KMS-11 (cell line): ENCODE results near the gene SLC25A24.
"Not testable (repeated sequence)": the region's sequence is repeated elsewhere in the genome, so short reads cannot be mapped to it uniquely, and the experiment has no call there.

Experiments
- H2AFZ ChIP-seq: fragments of 200-600 bp; sonication (generic); 2 replicates; pipeline ENCODE4 v1.6.1; 2016; ENCODE audit warnings: antibody characterized with exemption, mixed run types, low read depth
- H3K27ac ChIP-seq: fragments of 200-600 bp; sonication (generic); 2 replicates; pipeline ENCODE4 v1.6.1; 2016; ENCODE audit warnings: mild to moderate bottlenecking, mixed run types
- H3K27me3 ChIP-seq: fragments of 200-600 bp; sonication (generic); 2 replicates; pipeline ENCODE4 v1.6.1; 2017; ENCODE audit warnings: mild to moderate bottlenecking, low read depth, mixed run types, moderate library complexity; ENCODE audit not compliant: insufficient read depth
- H3K36me3 ChIP-seq: fragments of 200-600 bp; sonication (generic); 2 replicates; pipeline ENCODE4 v1.6.1; 2017; ENCODE audit warnings: mild to moderate bottlenecking, mixed run types; ENCODE audit not compliant: insufficient read depth
- H3K4me1 ChIP-seq: fragments of 200-600 bp; sonication (generic); 2 replicates; pipeline ENCODE4 v1.6.1; 2016; ENCODE audit warnings: mild to moderate bottlenecking, low read depth, mixed run types; ENCODE audit not compliant: poor library complexity, severe bottlenecking
- H3K4me2 ChIP-seq: fragments of 200-600 bp; sonication (generic); 2 replicates; pipeline ENCODE4 v1.7.0; 2016; ENCODE audit warnings: mild to moderate bottlenecking, mixed run types
- H3K4me3 ChIP-seq: fragments of 200-600 bp; sonication (generic); IDR thresholded peaks from 2 replicates; pipeline ENCODE4 v1.6.1; 2017; ENCODE audit warnings: low read depth, low read length, mixed read lengths; ENCODE audit not compliant: insufficient read depth
- H3K79me2 ChIP-seq: fragments of 200-600 bp; sonication (generic); 2 replicates; pipeline ENCODE4 v1.6.1; 2016; ENCODE audit warnings: low read depth, mixed run types; ENCODE audit not compliant: insufficient read depth
- H3K9ac ChIP-seq: fragments of 200-600 bp; sonication (generic); 2 replicates; pipeline ENCODE4 v1.6.1; 2016; ENCODE audit warnings: mild to moderate bottlenecking, mixed run types
- H4K20me1 ChIP-seq: fragments of 200-600 bp; sonication (generic); 2 replicates; pipeline ENCODE4 v1.6.1; 2016; ENCODE audit warnings: mild to moderate bottlenecking, mixed run types; ENCODE audit not compliant: insufficient read depth
- TF ChIP-seq, protein P1 (sequence below): fragments of 200-600 bp; sonication (generic); conservative IDR thresholded peaks from 2 replicates; pipeline ENCODE4 v1.6.1; 2017; ENCODE audit warnings: low read depth, mild to moderate bottlenecking, antibody characterized with exemption, low read length, moderate library complexity, mixed read lengths

Gene SLC25A24

DNA sequence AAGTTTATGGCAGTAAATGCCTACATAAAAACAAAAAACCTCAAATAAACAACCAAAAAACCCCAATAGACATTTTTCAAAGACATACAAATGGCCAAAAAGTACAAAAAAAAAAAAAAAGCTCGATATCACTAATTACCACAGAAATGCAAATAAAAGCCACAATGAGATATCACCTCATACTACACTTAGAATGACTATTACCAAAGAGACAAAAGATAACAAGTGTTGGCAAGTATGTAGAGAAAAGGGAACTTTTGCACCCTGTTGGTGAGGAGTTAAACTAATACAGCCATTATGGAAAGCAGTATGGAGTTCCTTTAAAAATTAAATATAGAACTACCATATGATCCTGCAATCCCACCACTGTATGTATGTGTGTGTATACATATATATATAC, 21.1 kb downstream of the SLC25A24 start:
- Histone ChIP-seq H3K27me3 (no peaks in the 10 kb centered on the region), H3K79me2 (no peaks in the 10 kb centered on the region), H2AFZ (no peak overlapping the region), H3K4me3 (no peak overlapping the region), H3K4me2 (no peak overlapping the region), H4K20me1 (no peaks in the 10 kb centered on the region), H3K4me1 (peaks cover 40% of the 10 kb centered on the region), H3K9ac (no peak overlapping the region), H3K36me3 (no peaks in the 10 kb centered on the region), H3K27ac (no peak overlapping the region)
- TF ChIP-seq, protein P1, sequence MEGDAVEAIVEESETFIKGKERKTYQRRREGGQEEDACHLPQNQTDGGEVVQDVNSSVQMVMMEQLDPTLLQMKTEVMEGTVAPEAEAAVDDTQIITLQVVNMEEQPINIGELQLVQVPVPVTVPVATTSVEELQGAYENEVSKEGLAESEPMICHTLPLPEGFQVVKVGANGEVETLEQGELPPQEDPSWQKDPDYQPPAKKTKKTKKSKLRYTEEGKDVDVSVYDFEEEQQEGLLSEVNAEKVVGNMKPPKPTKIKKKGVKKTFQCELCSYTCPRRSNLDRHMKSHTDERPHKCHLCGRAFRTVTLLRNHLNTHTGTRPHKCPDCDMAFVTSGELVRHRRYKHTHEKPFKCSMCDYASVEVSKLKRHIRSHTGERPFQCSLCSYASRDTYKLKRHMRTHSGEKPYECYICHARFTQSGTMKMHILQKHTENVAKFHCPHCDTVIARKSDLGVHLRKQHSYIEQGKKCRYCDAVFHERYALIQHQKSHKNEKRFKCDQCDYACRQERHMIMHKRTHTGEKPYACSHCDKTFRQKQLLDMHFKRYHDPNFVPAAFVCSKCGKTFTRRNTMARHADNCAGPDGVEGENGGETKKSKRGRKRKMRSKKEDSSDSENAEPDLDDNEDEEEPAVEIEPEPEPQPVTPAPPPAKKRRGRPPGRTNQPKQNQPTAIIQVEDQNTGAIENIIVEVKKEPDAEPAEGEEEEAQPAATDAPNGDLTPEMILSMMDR, result no peak

DNA sequence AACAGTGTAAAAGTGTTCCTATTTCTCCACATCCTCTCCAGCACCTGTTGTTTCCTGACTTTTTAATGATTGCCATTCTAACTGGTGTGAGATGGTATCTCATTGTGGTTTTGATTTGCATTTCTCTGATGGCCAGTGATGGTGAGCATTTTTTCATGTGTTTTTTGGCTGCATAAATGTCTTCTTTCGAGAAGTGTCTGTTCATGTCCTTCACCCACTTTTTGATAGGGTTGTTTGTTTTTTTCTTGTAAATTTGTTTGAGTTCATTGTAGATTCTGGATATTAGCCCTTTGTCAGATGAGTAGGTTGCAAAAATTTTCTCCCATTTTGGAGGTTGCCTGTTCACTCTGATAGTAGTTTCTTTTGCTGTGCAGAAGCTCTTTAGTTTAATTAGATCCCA, 37.7 kb downstream of the SLC25A24 start:
- not testable (repeated sequence) for H3K4me1 ChIP-seq, H3K27ac ChIP-seq, H4K20me1 ChIP-seq, H3K9ac ChIP-seq, H3K4me2 ChIP-seq, H3K4me3 ChIP-seq, H3K27me3 ChIP-seq, H2AFZ ChIP-seq, H3K36me3 ChIP-seq, H3K79me2 ChIP-seq

DNA sequence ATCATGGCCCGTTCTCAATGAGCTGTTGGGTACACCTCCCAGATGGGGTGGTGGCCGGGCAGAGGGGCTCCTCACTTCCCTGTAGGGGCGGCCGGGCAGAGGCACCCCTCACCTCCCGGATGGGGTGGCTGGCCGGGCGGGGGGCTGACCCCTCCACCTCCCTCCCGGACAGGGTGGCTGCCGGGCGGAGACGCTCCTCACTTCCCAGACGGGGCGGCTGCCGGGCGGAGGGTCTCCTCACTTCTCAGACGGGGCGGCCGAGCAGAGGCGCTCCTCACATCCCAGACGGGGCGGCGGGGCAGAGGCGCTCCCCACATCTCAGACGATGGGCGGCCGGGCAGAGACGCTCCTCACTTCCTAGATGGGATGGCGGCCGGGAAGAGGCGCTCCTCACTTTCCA, 40.2 kb downstream of the SLC25A24 start:
- not testable (repeated sequence) for H3K4me3 ChIP-seq, H3K27ac ChIP-seq, H3K4me2 ChIP-seq, H4K20me1 ChIP-seq, H3K4me1 ChIP-seq, H3K36me3 ChIP-seq, H3K9ac ChIP-seq, H2AFZ ChIP-seq, H3K27me3 ChIP-seq, H3K79me2 ChIP-seq

DNA sequence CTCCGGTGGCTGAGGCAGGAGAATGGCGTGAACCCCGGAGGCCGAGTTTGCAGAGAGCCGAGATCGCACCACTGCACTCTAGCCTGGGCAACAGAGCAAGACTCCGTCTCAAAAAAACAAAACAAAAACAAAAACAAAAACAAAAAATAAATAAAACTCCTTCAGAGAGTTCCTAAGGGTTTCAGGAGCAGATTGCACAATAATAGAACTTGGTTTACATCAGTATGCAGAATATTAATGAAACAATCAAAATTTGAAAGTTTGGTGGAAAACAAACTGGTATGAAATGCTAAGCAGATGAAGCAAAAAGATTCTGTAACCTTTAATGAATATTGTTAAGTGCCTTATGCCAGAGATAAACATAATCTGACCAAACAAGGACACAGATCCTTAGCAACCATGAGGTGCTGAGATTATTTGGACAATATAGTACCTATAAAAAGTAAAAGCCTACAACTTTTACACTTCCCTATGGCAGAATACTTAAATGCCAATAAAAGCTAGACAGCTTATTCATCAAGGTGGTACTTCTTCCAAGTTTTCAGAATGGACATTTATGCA, 41.2 kb downstream of the SLC25A24 start:
- H3K4me3 ChIP-seq, result no peak overlapping the region
- no peaks in the 10 kb centered on the region for H4K20me1 ChIP-seq
- H3K27ac ChIP-seq, result no peak overlapping the region
- H3K36me3 ChIP-seq, result no peaks in the 10 kb centered on the region
- no peak overlapping the region for H3K9ac ChIP-seq
- H3K79me2 ChIP-seq, result no peaks in the 10 kb centered on the region
- no peaks in the 10 kb centered on the region for H3K27me3 ChIP-seq
- H2AFZ ChIP-seq, result no peak overlapping the region
- H3K4me2 ChIP-seq, result no peak overlapping the region
- no peaks in the 10 kb centered on the region for H3K4me1 ChIP-seq
- TF ChIP-seq, protein P1, result no peak

DNA sequence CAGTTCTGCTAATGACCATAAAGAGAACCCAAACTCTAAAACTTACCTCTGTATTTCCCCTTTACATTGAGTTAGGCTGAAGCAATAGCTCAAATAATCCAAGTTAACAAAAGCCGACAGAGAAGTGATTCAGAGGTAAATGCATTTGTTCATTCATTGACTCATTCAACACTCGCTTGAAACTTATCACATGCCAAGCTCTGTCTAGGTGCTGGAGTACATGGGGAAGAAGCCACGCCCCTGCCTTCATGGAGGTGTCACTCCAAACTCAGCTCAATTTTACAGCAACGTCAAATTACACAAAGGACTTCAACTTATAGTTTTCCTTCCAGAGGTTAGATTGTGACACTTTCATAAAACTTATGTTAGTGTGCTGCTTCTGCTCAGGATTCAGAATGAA, 45.8 kb downstream of the SLC25A24 start:
- no peaks in the 10 kb centered on the region for H3K27me3 ChIP-seq
- H2AFZ ChIP-seq, result no peak overlapping the region
- no peaks in the 10 kb centered on the region for H3K79me2 ChIP-seq
- H3K4me3 ChIP-seq, result no peak overlapping the region
- H3K4me2 ChIP-seq, result no peak overlapping the region
- TF ChIP-seq, protein P1, result no peak
- no peaks in the 10 kb centered on the region for H3K36me3 ChIP-seq
- H4K20me1 ChIP-seq, result no peaks in the 10 kb centered on the region
- H3K27ac ChIP-seq, result no peak overlapping the region
- H3K9ac ChIP-seq, result no peak overlapping the region
- H3K4me1 ChIP-seq, result no peaks in the 10 kb centered on the region
